ENCODE results near the gene EXOC4.

DNA sequence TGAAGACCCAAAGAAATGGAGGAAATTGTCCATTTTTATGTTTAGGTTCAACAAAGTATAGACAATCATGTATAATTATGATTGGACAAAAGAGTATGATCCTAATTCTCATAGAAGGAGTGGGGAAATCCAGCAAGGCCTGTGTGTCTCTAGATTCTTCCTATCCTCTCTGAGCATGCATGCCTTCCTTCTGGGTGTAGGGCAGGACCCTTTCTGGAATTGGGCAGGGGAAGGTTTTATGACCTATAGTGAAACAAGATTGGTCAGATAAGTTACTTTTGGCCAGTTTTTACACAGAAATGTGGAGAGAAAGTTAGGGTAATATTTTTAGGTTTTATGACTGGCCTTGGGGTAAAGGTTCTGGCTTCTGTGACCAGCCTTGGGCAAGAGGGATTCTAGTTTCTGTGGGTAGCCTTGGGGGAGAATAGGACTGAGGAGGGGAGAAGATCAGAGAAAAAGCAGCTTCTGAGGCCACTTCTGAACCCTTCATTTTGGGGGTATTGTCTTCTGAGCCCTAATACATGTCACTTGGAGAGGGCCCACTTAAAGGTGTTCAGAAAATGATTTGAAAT lies 289.4 kb downstream of the EXOC4 start:
- TF ChIP-seq POLR2AphosphoS5 (IDR thresholded peaks at IDR 0.05; ENCODE audit: borderline replicate concordance, low read depth, low read length) (no peak), EZH2 (IDR thresholded peaks at IDR 0.05) (no peak)

Data from SK-N-MC (cell line).